Panc1 (cell line): ENCODE results near the gene OST4.

ENCODE experiments used
- SIN3A ChIP-seq: IDR thresholded peaks from 2 replicates; pipeline ENCODE4 v1.6.1; 2012; ENCODE audit warnings: low read depth, mild to moderate bottlenecking, low read length, moderate library complexity, borderline replicate concordance; ENCODE audit not compliant: insufficient read depth
- TF ChIP-seq, protein P1 (sequence below): fragments of 450-650 bp; IDR thresholded peaks from 2 replicates; pipeline ENCODE4 v1.5.1; 2017; ENCODE audit warnings: mild to moderate bottlenecking
- TF ChIP-seq, protein P2 (sequence below), 2 experiments: IDR thresholded peaks; 2 replicates each; pipeline ENCODE4 v1.6.1; 2011 to 2012; ENCODE audit warnings: low read depth in 2 of 2, control low read depth in 1 of 2, low read length in 1 of 2, mild to moderate bottlenecking in 1 of 2, moderate library complexity in 1 of 2; ENCODE audit not compliant: insufficient read depth in 1 of 2

DNA sequence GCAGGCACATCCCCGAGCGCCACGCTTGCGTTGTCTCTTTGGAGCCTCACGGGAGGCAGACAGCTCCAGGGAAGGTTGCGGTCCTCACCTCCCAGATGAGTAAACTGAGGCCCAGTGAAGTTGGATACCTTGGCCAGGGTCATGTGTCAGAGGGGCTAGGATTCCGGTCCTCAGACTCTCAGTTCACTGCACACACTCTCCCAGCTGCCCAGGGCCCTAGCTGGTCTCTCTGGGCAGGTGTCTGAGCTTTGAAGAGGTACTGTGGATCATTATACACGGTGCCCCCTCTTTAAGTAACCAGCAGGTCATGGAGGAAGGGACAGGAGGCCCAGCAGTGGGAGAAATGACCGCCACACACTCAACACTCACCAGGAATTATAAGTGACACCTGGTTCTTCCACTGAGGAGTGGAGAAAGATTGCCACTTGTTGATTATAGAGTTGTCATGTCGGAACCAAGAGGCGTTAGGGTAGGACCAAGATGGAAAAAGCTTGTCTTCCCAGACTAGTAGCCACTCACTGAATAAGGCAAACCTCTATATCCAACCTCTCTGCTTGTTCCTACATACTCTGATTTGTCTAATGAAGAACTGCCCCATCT, 38.1 kb downstream of the OST4 start:
- TF ChIP-seq SIN3A: no peak
- TF ChIP-seq, protein P1, sequence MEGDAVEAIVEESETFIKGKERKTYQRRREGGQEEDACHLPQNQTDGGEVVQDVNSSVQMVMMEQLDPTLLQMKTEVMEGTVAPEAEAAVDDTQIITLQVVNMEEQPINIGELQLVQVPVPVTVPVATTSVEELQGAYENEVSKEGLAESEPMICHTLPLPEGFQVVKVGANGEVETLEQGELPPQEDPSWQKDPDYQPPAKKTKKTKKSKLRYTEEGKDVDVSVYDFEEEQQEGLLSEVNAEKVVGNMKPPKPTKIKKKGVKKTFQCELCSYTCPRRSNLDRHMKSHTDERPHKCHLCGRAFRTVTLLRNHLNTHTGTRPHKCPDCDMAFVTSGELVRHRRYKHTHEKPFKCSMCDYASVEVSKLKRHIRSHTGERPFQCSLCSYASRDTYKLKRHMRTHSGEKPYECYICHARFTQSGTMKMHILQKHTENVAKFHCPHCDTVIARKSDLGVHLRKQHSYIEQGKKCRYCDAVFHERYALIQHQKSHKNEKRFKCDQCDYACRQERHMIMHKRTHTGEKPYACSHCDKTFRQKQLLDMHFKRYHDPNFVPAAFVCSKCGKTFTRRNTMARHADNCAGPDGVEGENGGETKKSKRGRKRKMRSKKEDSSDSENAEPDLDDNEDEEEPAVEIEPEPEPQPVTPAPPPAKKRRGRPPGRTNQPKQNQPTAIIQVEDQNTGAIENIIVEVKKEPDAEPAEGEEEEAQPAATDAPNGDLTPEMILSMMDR: no peak
- TF ChIP-seq, protein P2, sequence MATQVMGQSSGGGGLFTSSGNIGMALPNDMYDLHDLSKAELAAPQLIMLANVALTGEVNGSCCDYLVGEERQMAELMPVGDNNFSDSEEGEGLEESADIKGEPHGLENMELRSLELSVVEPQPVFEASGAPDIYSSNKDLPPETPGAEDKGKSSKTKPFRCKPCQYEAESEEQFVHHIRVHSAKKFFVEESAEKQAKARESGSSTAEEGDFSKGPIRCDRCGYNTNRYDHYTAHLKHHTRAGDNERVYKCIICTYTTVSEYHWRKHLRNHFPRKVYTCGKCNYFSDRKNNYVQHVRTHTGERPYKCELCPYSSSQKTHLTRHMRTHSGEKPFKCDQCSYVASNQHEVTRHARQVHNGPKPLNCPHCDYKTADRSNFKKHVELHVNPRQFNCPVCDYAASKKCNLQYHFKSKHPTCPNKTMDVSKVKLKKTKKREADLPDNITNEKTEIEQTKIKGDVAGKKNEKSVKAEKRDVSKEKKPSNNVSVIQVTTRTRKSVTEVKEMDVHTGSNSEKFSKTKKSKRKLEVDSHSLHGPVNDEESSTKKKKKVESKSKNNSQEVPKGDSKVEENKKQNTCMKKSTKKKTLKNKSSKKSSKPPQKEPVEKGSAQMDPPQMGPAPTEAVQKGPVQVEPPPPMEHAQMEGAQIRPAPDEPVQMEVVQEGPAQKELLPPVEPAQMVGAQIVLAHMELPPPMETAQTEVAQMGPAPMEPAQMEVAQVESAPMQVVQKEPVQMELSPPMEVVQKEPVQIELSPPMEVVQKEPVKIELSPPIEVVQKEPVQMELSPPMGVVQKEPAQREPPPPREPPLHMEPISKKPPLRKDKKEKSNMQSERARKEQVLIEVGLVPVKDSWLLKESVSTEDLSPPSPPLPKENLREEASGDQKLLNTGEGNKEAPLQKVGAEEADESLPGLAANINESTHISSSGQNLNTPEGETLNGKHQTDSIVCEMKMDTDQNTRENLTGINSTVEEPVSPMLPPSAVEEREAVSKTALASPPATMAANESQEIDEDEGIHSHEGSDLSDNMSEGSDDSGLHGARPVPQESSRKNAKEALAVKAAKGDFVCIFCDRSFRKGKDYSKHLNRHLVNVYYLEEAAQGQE (IDR thresholded peaks at IDR 0.05; ENCODE audit: insufficient read depth in 1 of 2, low read depth in 2 of 2, low read length in 1 of 2): no peak
